GM18909 (cell line): Measurements from ENCODE around the gene JMJD1C.
"Not testable (repeated sequence)": the region's sequence is repeated elsewhere in the genome, so short reads cannot be mapped to it uniquely, and the experiment has no call there.

Source experiments
- ATAC-seq: cut with Tn5 transposase; IDR thresholded peaks from one replicate; pipeline ENCODE4 v1.9.1; 2021; ENCODE audit warnings: mild to moderate bottlenecking; ENCODE audit not compliant: unreplicated experiment, poor library complexity

JMJD1C gene

GRCh38 chr10:63465293-63466143, at the start of gene JMJD1C:
Gene JMJD1C, minus strand, starts transcription at chr10:63465977. Its CDS starts 315 bp downstream, at chr10:63465662.
- peak; percentile 74 for ATAC-seq

GRCh38 chr10:63515002-63515763, 49.4 kb upstream of the JMJD1C start:
- ATAC-seq: no peak

GRCh38 chr10:63506554-63506953, 40.8 kb upstream of the JMJD1C start:
- no peak for ATAC-seq

GRCh38 chr10:63505562-63505961, 39.8 kb upstream of the JMJD1C start:
- ATAC-seq: no peak

- ATAC-seq: no peak
These were observed 38.5 kb upstream of the JMJD1C start for GRCh38 chr10:63504145-63504881.

- no peak for ATAC-seq
These were observed 37.6 kb upstream of the JMJD1C start for GRCh38 chr10:63503395-63503794.

- ATAC-seq: no peak
These were observed 37.1 kb upstream of the JMJD1C start for GRCh38 chr10:63502832-63503231.

- ATAC-seq: no peak
These were observed 36.2 kb upstream of the JMJD1C start for GRCh38 chr10:63501954-63502353.

GRCh38 chr10:63500551-63500950, 34.8 kb upstream of the JMJD1C start:
- ATAC-seq: not testable (repeated sequence)

- no peak for ATAC-seq
These were observed 32.9 kb upstream of the JMJD1C start for GRCh38 chr10:63498665-63499064.

- no peak for ATAC-seq
These were observed 31.5 kb upstream of the JMJD1C start for GRCh38 chr10:63497321-63497720.

- no peak for ATAC-seq
These were observed 30.8 kb upstream of the JMJD1C start for GRCh38 chr10:63496561-63496960.

- no peak for ATAC-seq
These were observed 29.2 kb upstream of the JMJD1C start for GRCh38 chr10:63494951-63495350.

- no peak for ATAC-seq
These were observed 27.2 kb upstream of the JMJD1C start for GRCh38 chr10:63493004-63493403.

GRCh38 chr10:63492317-63492690, 26.5 kb upstream of the JMJD1C start:
- not testable (repeated sequence) for ATAC-seq

GRCh38 chr10:63491588-63492316, 26.0 kb upstream of the JMJD1C start:
- ATAC-seq: no peak

- no peak for ATAC-seq
These were observed 24.1 kb upstream of the JMJD1C start for GRCh38 chr10:63489838-63490237.

- no peak for ATAC-seq
These were observed 22.2 kb upstream of the JMJD1C start for GRCh38 chr10:63487990-63488389.

GRCh38 chr10:63483983-63484382, 18.2 kb upstream of the JMJD1C start:
- no peak for ATAC-seq

GRCh38 chr10:63481815-63482421, 16.1 kb upstream of the JMJD1C start:
- ATAC-seq: no peak
